ENCODE data around the gene HOXA13. TPM values are rescaled to one million over a fixed set of nuclear protein-coding genes. Genes with fewer than 3 reads are reported as not detected.
A peak's percentile ranks its signal among the peaks of the same experiment; 100 is the strongest.

The HOXA13 gene
- total RNA-seq, 2 experiments from 2014 or later = not detected

DNA sequence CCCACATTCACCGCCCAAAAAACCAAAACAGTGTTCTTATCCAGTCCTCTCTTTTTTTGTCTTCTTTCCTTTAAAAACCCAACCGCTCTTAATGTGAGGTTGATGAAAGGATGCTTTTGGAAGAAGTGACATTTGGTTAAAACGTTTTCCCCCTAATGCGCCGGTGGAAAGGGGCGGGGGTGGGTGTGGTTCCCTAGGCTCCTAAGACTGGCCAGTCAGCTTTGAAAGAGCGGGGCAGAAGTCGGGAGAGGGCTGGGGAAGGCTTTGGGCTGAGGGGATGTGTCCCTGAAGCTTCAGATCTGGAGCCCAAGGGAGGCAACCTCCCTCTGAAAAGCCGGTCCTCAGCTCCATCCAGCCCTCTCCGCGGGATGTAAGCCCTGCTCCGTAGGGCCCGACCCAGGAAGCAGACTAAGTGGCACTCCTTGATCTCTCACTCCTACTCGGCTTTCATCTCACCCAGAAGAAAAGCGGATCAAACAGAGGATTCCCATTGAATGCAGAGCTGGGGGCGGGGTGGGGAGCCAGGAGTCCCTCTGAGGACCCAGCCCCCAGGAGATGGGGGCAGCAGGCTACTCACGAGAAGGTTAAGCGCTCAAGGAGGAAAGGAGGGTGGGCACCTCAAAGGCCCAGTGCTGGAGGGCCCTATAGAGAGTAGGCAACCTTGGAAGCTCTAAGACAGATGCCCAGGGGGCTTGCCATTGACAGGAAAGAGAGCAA, 40.3 kb upstream of the HOXA13 start:
- Mint-ChIP-seq H3K4me1 (ENCODE audit: low read depth) (peaks cover 24% of the 10 kb centered on the region), H3K36me3 (ENCODE audit: low read depth) (no peaks in the 10 kb centered on the region), H3K27ac (no peak overlapping the region), H3K27me3 (peaks cover 83% of the 10 kb centered on the region), H3K4me3 (no peak overlapping the region), H3K9me3 (no peaks in the 10 kb centered on the region)
- TF ChIP-seq, protein P1, sequence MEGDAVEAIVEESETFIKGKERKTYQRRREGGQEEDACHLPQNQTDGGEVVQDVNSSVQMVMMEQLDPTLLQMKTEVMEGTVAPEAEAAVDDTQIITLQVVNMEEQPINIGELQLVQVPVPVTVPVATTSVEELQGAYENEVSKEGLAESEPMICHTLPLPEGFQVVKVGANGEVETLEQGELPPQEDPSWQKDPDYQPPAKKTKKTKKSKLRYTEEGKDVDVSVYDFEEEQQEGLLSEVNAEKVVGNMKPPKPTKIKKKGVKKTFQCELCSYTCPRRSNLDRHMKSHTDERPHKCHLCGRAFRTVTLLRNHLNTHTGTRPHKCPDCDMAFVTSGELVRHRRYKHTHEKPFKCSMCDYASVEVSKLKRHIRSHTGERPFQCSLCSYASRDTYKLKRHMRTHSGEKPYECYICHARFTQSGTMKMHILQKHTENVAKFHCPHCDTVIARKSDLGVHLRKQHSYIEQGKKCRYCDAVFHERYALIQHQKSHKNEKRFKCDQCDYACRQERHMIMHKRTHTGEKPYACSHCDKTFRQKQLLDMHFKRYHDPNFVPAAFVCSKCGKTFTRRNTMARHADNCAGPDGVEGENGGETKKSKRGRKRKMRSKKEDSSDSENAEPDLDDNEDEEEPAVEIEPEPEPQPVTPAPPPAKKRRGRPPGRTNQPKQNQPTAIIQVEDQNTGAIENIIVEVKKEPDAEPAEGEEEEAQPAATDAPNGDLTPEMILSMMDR (IDR thresholded peaks at IDR 0.05) = no peak
- intact Hi-C loops (cut with micrococcal nuclease) = loop anchor here (5.0 kb wide), 2 partner anchors 68 to 83 kb away; partner anchors contain the start of genes HOXA10 and HOXA7
- CTCF ChIA-PET = interaction anchor here (0.7 to 1.6 kb wide), 5 partner anchors 31 to 74 kb away, joined by 3 to 5 read pairs (median 4); partner anchors contain the start of gene HOXA9
- POLR2A ChIA-PET = interaction anchor here (1.4 kb wide), 1 partner anchor 48 kb away, joined by 3 read pairs; no protein-coding TSS in a partner anchor
- no peak for ATAC-seq
- no peak for DNase-seq

DNA sequence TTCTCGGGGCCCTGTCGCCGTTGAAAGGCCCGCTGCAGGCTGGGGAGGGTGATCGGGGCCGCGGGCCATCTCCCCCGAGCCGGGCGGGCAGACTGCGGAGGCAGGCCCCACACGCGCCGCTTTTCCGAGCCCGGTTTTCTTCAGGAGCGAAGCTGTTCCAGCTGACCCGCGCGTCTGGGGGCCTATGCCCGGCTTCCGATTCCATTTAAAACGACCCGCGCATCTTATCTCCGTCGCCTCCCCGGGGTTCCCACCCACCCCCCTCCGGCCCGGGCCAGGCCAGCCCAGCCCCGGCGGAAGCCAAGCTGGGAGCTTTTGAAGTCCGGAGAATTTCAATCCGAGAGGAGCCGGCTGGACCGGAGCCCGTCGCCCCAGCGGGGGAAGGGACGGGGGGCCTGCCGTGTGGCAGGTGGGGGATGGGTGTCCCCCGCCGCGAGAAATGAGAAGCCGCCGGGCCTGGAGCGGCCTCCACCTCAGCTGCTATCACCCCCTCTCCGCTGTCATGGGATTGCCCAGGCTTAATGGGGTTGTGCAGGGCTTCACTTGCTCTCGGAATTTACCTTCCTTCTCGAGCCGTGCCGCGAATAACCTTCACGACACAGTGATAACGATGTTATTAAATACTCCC, 39.6 kb upstream of the HOXA13 start:
- ChIA-PET CTCF (interaction anchor here (1.1 to 1.6 kb wide), 2 partner anchors 43 to 60 kb away, joined by 3 to 5 read pairs; no protein-coding TSS in a partner anchor), POLR2A (interaction anchor here (1.4 kb wide), 1 partner anchor 47 kb away, joined by 3 read pairs; no protein-coding TSS in a partner anchor)
- H3K4me3 Mint-ChIP-seq = no peak overlapping the region
- H3K9me3 Mint-ChIP-seq = no peaks in the 10 kb centered on the region
- intact Hi-C loops (cut with micrococcal nuclease) = loop anchor here (5.0 kb wide), 2 partner anchors 67 to 82 kb away; partner anchors contain the start of genes HOXA10 and HOXA7
- DNase-seq = no peak
- H3K36me3 Mint-ChIP-seq (ENCODE audit: low read depth) = no peaks in the 10 kb centered on the region
- no peak for ATAC-seq
- no peak overlapping the region for H3K27ac Mint-ChIP-seq
- peaks cover 24% of the 10 kb centered on the region for H3K4me1 Mint-ChIP-seq (ENCODE audit: low read depth)
- peaks cover 81% of the 10 kb centered on the region for H3K27me3 Mint-ChIP-seq
- TF ChIP-seq, protein P1 (IDR thresholded peaks at IDR 0.05) = no peak

DNA sequence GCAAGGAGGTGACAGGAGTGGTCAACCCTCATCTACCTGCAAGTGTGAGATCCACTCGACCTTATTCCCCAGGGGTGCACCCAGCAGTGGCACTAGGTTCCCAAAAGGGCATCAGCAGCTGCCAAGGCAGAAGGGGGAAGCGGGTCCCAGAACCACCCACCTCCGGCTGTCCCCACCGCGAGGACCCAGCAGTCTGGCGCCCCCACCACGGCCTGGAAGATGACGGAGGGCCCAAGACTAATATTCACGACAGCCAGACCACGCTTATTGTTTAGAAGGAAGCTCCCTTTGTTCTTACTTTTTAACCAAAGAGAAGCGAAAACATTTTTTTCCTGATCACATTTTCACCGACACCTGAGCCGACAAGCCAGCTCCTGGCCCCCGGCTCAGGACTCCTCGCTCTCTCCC, 39.1 kb upstream of the HOXA13 start:
- Mint-ChIP-seq H3K9me3 (no peaks in the 10 kb centered on the region), H3K36me3 (ENCODE audit: low read depth) (no peaks in the 10 kb centered on the region), H3K27me3 (peaks cover 81% of the 10 kb centered on the region), H3K4me1 (ENCODE audit: low read depth) (peaks cover 24% of the 10 kb centered on the region), H3K4me3 (no peak overlapping the region), H3K27ac (no peak overlapping the region)
- ChIA-PET POLR2A (interaction anchor here (0.9 to 1.4 kb wide), 2 partner anchors 8 to 47 kb away, joined by 3 to 4 read pairs; no protein-coding TSS in a partner anchor), CTCF (interaction anchor here (1.6 kb wide), 1 partner anchor 43 kb away, joined by 5 read pairs; no protein-coding TSS in a partner anchor)
- intact Hi-C loops (cut with micrococcal nuclease) = no loop called here
- TF ChIP-seq, protein P1 (IDR thresholded peaks at IDR 0.05) = no peak
- ATAC-seq = no peak
- DNase-seq = no peak

DNA sequence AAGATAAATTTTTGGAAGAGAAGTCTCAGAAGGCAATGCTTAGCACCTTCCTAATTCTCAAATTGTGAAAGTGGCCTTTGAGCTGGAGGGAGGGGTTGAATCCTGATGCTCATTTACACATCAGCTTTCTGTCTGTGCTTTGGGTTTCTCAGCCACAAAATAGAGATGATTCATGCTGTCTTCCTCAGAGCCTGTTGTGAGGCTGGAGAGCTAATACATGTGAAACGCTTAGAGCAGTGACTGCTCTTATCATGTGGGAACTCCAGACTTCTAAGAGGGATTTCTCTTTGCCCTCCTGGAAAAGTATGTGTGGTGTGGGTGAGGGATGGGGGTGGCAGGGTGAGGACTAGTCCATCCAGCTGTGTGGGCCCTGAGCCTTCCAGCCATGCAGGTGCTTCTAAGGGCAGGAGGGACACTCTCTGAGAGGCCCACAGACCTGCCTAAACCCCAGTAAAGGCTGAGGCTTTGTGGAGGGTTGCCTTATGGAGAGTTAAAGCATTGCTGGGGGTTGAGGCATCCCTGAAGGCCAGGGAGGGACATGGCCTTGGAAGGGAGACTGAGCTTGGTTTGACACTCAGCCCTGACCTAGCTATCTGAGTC, 37.9 kb upstream of the HOXA13 start:
- H3K4me3 Mint-ChIP-seq = no peak overlapping the region
- intact Hi-C loops (cut with micrococcal nuclease) = no loop called here

More for the DNA sequence above, 37.9 kb upstream of the HOXA13 start:
- ChIA-PET POLR2A (interaction anchor here (0.9 kb wide), 1 partner anchor 22 kb away, joined by 3 read pairs; no protein-coding TSS in a partner anchor), CTCF (interaction anchor here (1.1 to 1.9 kb wide), 3 partner anchors 28 to 339 kb away, joined by 3 to 9 read pairs (median 4); no protein-coding TSS in a partner anchor)
- H3K36me3 Mint-ChIP-seq (ENCODE audit: low read depth) = no peaks in the 10 kb centered on the region
- no peaks in the 10 kb centered on the region for H3K9me3 Mint-ChIP-seq
- TF ChIP-seq, protein P1 (IDR thresholded peaks at IDR 0.05) = no peak
- peaks cover 81% of the 10 kb centered on the region for H3K27me3 Mint-ChIP-seq
- H3K27ac Mint-ChIP-seq = no peak overlapping the region
- peak; percentile 64 for ATAC-seq
- peaks cover 19% of the 10 kb centered on the region for H3K4me1 Mint-ChIP-seq (ENCODE audit: low read depth)
- DNase-seq = no peak
